ENCODE results near the gene DLL3. TPM values are rescaled to one million over a fixed set of nuclear protein-coding genes. Genes with fewer than 3 reads are reported as not detected.

DLL3 gene
- total RNA-seq, 1 experiment from 2014 or later: 0.17 TPM

- TF ChIP-seq SRF (IDR thresholded peaks at IDR 0.05; ENCODE audit: low read depth) (no peak), YY1 (IDR thresholded peaks at IDR 0.05; ENCODE audit: extremely low read depth, insufficient replicate concordance, low read depth, low read length) (no peak), EZH2 (IDR thresholded peaks at IDR 0.05) (no peak), CBX3 (IDR thresholded peaks at IDR 0.05; ENCODE audit: low read depth) (no peak), RAD21 (IDR thresholded peaks at IDR 0.05; ENCODE audit: low read depth) (no peak), REST (IDR thresholded peaks at IDR 0.05; ENCODE audit: low read depth) (no peak), MAX (IDR thresholded peaks at IDR 0.05) (no peak), TCF7L2 (IDR thresholded peaks at IDR 0.05; ENCODE audit: borderline replicate concordance, extremely low read depth, insufficient read depth, insufficient read length) (no peak), ELF1 (IDR thresholded peaks at IDR 0.05; ENCODE audit: borderline replicate concordance, low read depth) (no peak), EZH2phosphoT487 (IDR thresholded peaks at IDR 0.05; ENCODE audit: borderline replicate concordance) (no peak)
- RAD21 ChIA-PET (ENCODE audit: low non-redundant PET in 1 of 2, low total read pairs in 2 of 2, uncharacterized antibody in 2 of 2, unreplicated experiment in 2 of 2): interaction anchor here in 1 of 2 experiments (0.6 kb wide), 1 partner anchor 1785 kb away, joined by 3 read pairs; no protein-coding TSS in a partner anchor
- Histone ChIP-seq H3K27me3 (ENCODE audit: insufficient read depth, low read length) (no peaks in the 10 kb centered on the region), H3K4me2 (ENCODE audit: low read length) (no peak overlapping the region), H3K79me2 (ENCODE audit: insufficient read depth, low read length) (no peaks in the 10 kb centered on the region), H2AFZ (ENCODE audit: low read depth, low read length, poor library complexity, severe bottlenecking) (no peak overlapping the region), H3K9ac (ENCODE audit: low read length) (no peak overlapping the region), H3K36me3 (ENCODE audit: control insufficient read depth in 1 of 2, insufficient read depth in 2 of 2, low read length in 2 of 2) (no peaks in the 10 kb centered on the region), H3K9me2 (ENCODE audit: insufficient read depth) (no peaks in the 10 kb centered on the region), H4K20me1 (ENCODE audit: insufficient read depth) (no peaks in the 10 kb centered on the region), H3K4me1 (ENCODE audit: control insufficient read depth in 1 of 2, insufficient read depth in 2 of 2, low read length in 2 of 2) (no peaks in the 10 kb centered on the region), H3K4me3 (replicated peaks in 1 of 2; ENCODE audit: low read depth in 1 of 2, low read length in 2 of 2) (no peak overlapping the region), H3K27ac (ENCODE audit: low read depth, low read length) (no peak overlapping the region), H3K9me3 (ENCODE audit: control insufficient read depth in 1 of 2, insufficient read depth in 1 of 2, low read depth in 1 of 2, low read length in 2 of 2) (no peaks in the 10 kb centered on the region)
- ATAC-seq (no peak), DNase-seq (ENCODE audit: low read depth, low spot score) (no peak)
- POLR2A ChIA-PET: no interaction called here
- no TSS peak for BruUV-seq (replicated peaks)
- intact Hi-C loops (cut with micrococcal nuclease): no loop called here
- CTCF ChIA-PET: interaction anchor here (1.6 kb wide), 1 partner anchor 16 kb away, joined by 5 read pairs; no protein-coding TSS in a partner anchor
Measured at GRCh38 chr19:39518458-39518857, 19.7 kb downstream of the DLL3 start.

All from HCT116 (cell line).